GM18870 (cell line): ENCODE data around the gene CAGE1.

Experiments
- ATAC-seq: cut with Tn5 transposase; IDR thresholded peaks from one replicate; pipeline ENCODE4 v1.9.1; 2021; ENCODE audit warnings: moderate library complexity; ENCODE audit not compliant: unreplicated experiment

The CAGE1 gene

GRCh38 chr6:7312616-7313504, 76.7 kb downstream of the CAGE1 start, which contains the start of gene SSR1:
TSS of gene SSR1 (minus strand) at chr6:7313199. CDS start at chr6:7313120, 79 bp downstream.
- ATAC-seq, result peak; percentile 83

- no peak for ATAC-seq
These were observed 77.5 kb downstream of the CAGE1 start for GRCh38 chr6:7311917-7312615.

GRCh38 chr6:7311176-7311575, 78.4 kb downstream of the CAGE1 start:
- ATAC-seq, result no peak

GRCh38 chr6:7309050-7309449, 80.5 kb downstream of the CAGE1 start:
- no peak for ATAC-seq

GRCh38 chr6:7307533-7307932, 82.0 kb downstream of the CAGE1 start:
- ATAC-seq, result no peak

- no peak for ATAC-seq
These were observed 84.7 kb downstream of the CAGE1 start for GRCh38 chr6:7304821-7305220.

GRCh38 chr6:7301702-7302101, 87.8 kb downstream of the CAGE1 start:
- ATAC-seq, result no peak

GRCh38 chr6:7300926-7301325, 88.6 kb downstream of the CAGE1 start:
- ATAC-seq, result no peak

GRCh38 chr6:7298113-7298512, 91.4 kb downstream of the CAGE1 start:
- no peak for ATAC-seq

GRCh38 chr6:7296602-7297001, 92.9 kb downstream of the CAGE1 start:
- no peak for ATAC-seq

- ATAC-seq, result no peak
These were observed 93.6 kb downstream of the CAGE1 start for GRCh38 chr6:7295916-7296315.

GRCh38 chr6:7292596-7293255, 96.8 kb downstream of the CAGE1 start:
- no peak for ATAC-seq

GRCh38 chr6:7290079-7290478, 99.5 kb downstream of the CAGE1 start:
- no peak for ATAC-seq

- no peak for ATAC-seq
These were observed 104.1 kb downstream of the CAGE1 start for GRCh38 chr6:7285416-7285815.

GRCh38 chr6:7283676-7284075, 105.9 kb downstream of the CAGE1 start:
- ATAC-seq, result no peak

- no peak for ATAC-seq
These were observed 107.2 kb downstream of the CAGE1 start for GRCh38 chr6:7282097-7282906.
